ENCODE results near the gene NTM.

DNA sequence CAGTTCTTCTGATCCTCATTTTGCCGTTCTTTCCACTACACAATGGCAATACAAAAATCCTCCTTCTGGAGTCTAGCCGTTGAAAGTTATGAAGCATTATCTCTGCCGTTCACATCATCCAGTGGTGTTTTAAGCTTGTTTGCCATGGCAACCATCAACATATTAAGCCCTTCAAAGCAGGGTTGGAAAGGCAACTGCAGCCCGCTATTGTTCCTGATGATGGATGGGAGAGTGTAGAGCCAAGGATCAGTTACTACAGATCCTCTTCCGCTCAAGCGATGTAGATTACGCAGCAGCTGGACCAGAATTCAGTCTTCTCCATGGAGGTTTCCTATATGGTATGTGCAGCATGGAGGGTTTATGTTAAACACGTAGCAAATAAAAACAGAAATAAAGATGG, 352.7 kb downstream of the NTM start:
- TF ChIP-seq CTCF (IDR thresholded peaks at IDR 0.05; ENCODE audit: insufficient read depth, low read length) (no peak), POLR2AphosphoS5 (IDR thresholded peaks at IDR 0.05; ENCODE audit: low read depth) (no peak), GABPA (IDR thresholded peaks at IDR 0.05; ENCODE audit: low read depth) (no peak), REST (IDR thresholded peaks at IDR 0.05; ENCODE audit: insufficient replicate concordance, low read depth) (no peak)
